Tibial artery (tissue), 4 donors: ENCODE measurements around the gene OR7G3.

Experiments
- DNase-seq, 2 donors: peaks; one replicate each; pipeline ENCODE4 v3.0.0-alpha.2; 2019
- H3K27ac ChIP-seq, 2 donors: fragments of 200-600 bp; sonication (generic) in 1 of 2; 1 replicate in 1 of 2; 2 replicates in 1 of 2; pipeline ENCODE4 v1.5.1; 2018 to 2019; ENCODE audit warnings: mild to moderate bottlenecking in 1 of 2
- H3K27me3 ChIP-seq, 2 donors: fragments of 200-600 bp; sonication (generic) in 1 of 2; one replicate each; pipeline versions ENCODE4 v1.5.1 to v1.6.0; 2016 to 2019
- H3K36me3 ChIP-seq, 3 donors: fragments of 200-600 bp; sonication (generic) in 2 of 3; one replicate each; pipeline ENCODE4 v1.5.1; 2016 to 2019; ENCODE audit warnings: mild to moderate bottlenecking in 2 of 3
- H3K4me1 ChIP-seq, 4 donors: fragments of 200-600 bp; sonication (generic) in 2 of 4; 1 replicate in 3 of 4; 2 replicates in 1 of 4; pipeline ENCODE4 v1.5.1; 2016 to 2019
- H3K4me3 ChIP-seq, 2 donors: fragments of 200-600 bp; sonication (generic) in 1 of 2; 1 replicate in 1 of 2; 2 replicates in 1 of 2; pipeline ENCODE4 v1.5.1; 2018 to 2019; ENCODE audit warnings: mild to moderate bottlenecking in 2 of 2
- H3K9me3 ChIP-seq, 3 donors: fragments of 200-600 bp; sonication (generic) in 1 of 3; one replicate each; pipeline ENCODE4 v1.5.1; 2016 to 2019
- intact Hi-C: fragments of 100-400 bp; cut with DNase I; formaldehyde crosslinking; loops from one replicate; pipeline ENCODE4 v1.15.0; 2023; ENCODE audit warnings: low total_unique reads
- TF ChIP-seq, protein P1 (sequence below), 2 experiments: fragments of 200-600 bp in 1 of 2; fragments of 450-650 bp in 1 of 2; IDR thresholded peaks; one replicate each; pipeline ENCODE4 v1.5.1; 2017 to 2019; ENCODE audit warnings: antibody characterized with exemption in 2 of 2, mild to moderate bottlenecking in 1 of 2, moderate library complexity in 1 of 2

The OR7G3 gene

GRCh38 chr19:9139609-9140158 lies 12.9 kb upstream of the OR7G3 start:
- Histone ChIP-seq H3K4me1 (peaks cover 0 to 27% (median 10%) of the 10 kb centered on the region in 4 donors), H3K36me3 (peaks cover 1 to 7% (median 2%) of the 10 kb centered on the region in 3 donors), H3K27ac (peak overlapping the region; percentile 88 to 96), H3K27me3 (peaks cover 0 to 3% of the 10 kb centered on the region in 2 donors), H3K9me3 (peaks cover 0 to 3% (median 2%) of the 10 kb centered on the region in 3 donors), H3K4me3 (peak overlapping the region; percentile 68 to 89)
- intact Hi-C loops = no loop called here
- no peak for DNase-seq
- TF ChIP-seq, protein P1, sequence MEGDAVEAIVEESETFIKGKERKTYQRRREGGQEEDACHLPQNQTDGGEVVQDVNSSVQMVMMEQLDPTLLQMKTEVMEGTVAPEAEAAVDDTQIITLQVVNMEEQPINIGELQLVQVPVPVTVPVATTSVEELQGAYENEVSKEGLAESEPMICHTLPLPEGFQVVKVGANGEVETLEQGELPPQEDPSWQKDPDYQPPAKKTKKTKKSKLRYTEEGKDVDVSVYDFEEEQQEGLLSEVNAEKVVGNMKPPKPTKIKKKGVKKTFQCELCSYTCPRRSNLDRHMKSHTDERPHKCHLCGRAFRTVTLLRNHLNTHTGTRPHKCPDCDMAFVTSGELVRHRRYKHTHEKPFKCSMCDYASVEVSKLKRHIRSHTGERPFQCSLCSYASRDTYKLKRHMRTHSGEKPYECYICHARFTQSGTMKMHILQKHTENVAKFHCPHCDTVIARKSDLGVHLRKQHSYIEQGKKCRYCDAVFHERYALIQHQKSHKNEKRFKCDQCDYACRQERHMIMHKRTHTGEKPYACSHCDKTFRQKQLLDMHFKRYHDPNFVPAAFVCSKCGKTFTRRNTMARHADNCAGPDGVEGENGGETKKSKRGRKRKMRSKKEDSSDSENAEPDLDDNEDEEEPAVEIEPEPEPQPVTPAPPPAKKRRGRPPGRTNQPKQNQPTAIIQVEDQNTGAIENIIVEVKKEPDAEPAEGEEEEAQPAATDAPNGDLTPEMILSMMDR (IDR thresholded peaks at IDR 0.05) = no peak

GRCh38 chr19:9132422-9132821 lies 5.7 kb upstream of the OR7G3 start:
- intact Hi-C loops = no loop called here
- Histone ChIP-seq H3K9me3 (no peaks in the 10 kb centered on the region), H3K36me3 (no peaks in the 10 kb centered on the region), H3K4me3 (no peak overlapping the region), H3K4me1 (no peaks in the 10 kb centered on the region), H3K27me3 (peaks cover 0 to 16% of the 10 kb centered on the region in 2 donors), H3K27ac (no peak overlapping the region)
- TF ChIP-seq, protein P1 (IDR thresholded peaks at IDR 0.05) = no peak
- DNase-seq = no peak

GRCh38 chr19:9130965-9131364 lies 4.2 kb upstream of the OR7G3 start:
- intact Hi-C loops = no loop called here
- no peak for DNase-seq
- no peak overlapping the region for H3K4me3 ChIP-seq
- no peak overlapping the region for H3K27ac ChIP-seq
- no peaks in the 10 kb centered on the region for H3K4me1 ChIP-seq
- H3K9me3 ChIP-seq = no peaks in the 10 kb centered on the region
- no peaks in the 10 kb centered on the region for H3K36me3 ChIP-seq
- TF ChIP-seq, protein P1 (IDR thresholded peaks at IDR 0.05) = no peak
- peaks cover 0 to 19% of the 10 kb centered on the region in 2 donors for H3K27me3 ChIP-seq

- TF ChIP-seq, protein P1 (IDR thresholded peaks at IDR 0.05) = no peak
- Histone ChIP-seq H3K4me3 (no peak overlapping the region), H3K27ac (no peak overlapping the region), H3K27me3 (peaks cover 0 to 17% of the 10 kb centered on the region in 2 donors), H3K36me3 (no peaks in the 10 kb centered on the region), H3K9me3 (no peaks in the 10 kb centered on the region), H3K4me1 (no peaks in the 10 kb centered on the region)
- DNase-seq = no peak
- intact Hi-C loops = no loop called here
Measured at GRCh38 chr19:9128171-9128570, 1.4 kb upstream of the OR7G3 start.

GRCh38 chr19:9116547-9116946 lies 10.2 kb downstream of the OR7G3 start:
- H3K4me3 ChIP-seq = no peak overlapping the region
- no peaks in the 10 kb centered on the region for H3K9me3 ChIP-seq
- no peaks in the 10 kb centered on the region for H3K36me3 ChIP-seq
- H3K27me3 ChIP-seq = no peaks in the 10 kb centered on the region
- H3K4me1 ChIP-seq = no peaks in the 10 kb centered on the region
- H3K27ac ChIP-seq = no peak overlapping the region
- intact Hi-C loops = no loop called here
- DNase-seq = no peak
- TF ChIP-seq, protein P1 (IDR thresholded peaks at IDR 0.05) = no peak
